Activated T-cell treated with anti-CD3 and anti-CD28 coated beads, Interleukin-2, amount 50 U/mL, for 24 hours (primary cell): ENCODE data around the gene LECT2.

Experiments used
- DNase-seq: peaks from one replicate; pipeline ENCODE4 v3.0.0-alpha.2; 2020
- H3K27ac Mint-ChIP-seq: 2 replicates; pipeline ENCODE4 v1.8.0; 2020; ENCODE audit warnings: mild to moderate bottlenecking, mixed read lengths
- H3K27me3 Mint-ChIP-seq: 2 replicates; pipeline ENCODE4 v1.8.0; 2020; ENCODE audit warnings: mixed read lengths
- H3K36me3 Mint-ChIP-seq: 2 replicates; pipeline ENCODE4 v1.8.0; 2020; ENCODE audit warnings: low read depth, mixed read lengths
- H3K4me1 Mint-ChIP-seq: 2 replicates; pipeline ENCODE4 v1.8.0; 2020; ENCODE audit warnings: low read depth, mixed read lengths
- H3K4me3 Mint-ChIP-seq: 2 replicates; pipeline ENCODE4 v1.8.0; 2020; ENCODE audit warnings: mild to moderate bottlenecking, moderate library complexity, mixed read lengths
- H3K9me3 Mint-ChIP-seq: 2 replicates; pipeline ENCODE4 v1.8.0; 2020; ENCODE audit warnings: mixed read lengths

LECT2 gene

DNA sequence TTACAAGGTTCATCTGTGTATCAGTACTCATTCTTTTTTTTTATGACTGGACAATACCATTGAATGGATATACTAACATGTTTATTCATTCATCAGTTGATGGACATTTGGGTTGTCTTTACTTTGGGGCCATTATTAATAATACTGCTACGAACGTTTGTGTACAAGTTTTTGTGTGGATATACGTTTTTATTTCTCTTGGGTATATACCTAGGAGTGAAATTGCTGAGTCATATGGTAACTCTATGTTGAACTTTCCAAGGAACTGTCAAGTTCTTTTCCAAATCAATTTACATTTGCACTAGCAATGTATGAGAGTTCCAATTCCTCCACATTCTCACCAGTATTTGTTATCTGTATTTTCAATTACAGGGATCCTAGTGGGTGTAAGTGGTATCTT is 12.0 kb upstream of the LECT2 start:
- no peak for DNase-seq
- H3K36me3 Mint-ChIP-seq, result no peaks in the 10 kb centered on the region
- peaks cover 16% of the 10 kb centered on the region for H3K27me3 Mint-ChIP-seq
- peaks cover 4% of the 10 kb centered on the region for H3K9me3 Mint-ChIP-seq
- H3K4me1 Mint-ChIP-seq, result no peaks in the 10 kb centered on the region
- no peak overlapping the region for H3K4me3 Mint-ChIP-seq
- H3K27ac Mint-ChIP-seq, result no peak overlapping the region

- Mint-ChIP-seq H3K9me3 (peaks cover 2% of the 10 kb centered on the region), H3K36me3 (no peaks in the 10 kb centered on the region), H3K4me3 (no peak overlapping the region), H3K27me3 (peaks cover 11% of the 10 kb centered on the region), H3K4me1 (no peaks in the 10 kb centered on the region), H3K27ac (no peak overlapping the region)
- no peak for DNase-seq
Observed at GRCh38 chr5:135966165-135966564, 11.4 kb upstream of the LECT2 start.

DNA sequence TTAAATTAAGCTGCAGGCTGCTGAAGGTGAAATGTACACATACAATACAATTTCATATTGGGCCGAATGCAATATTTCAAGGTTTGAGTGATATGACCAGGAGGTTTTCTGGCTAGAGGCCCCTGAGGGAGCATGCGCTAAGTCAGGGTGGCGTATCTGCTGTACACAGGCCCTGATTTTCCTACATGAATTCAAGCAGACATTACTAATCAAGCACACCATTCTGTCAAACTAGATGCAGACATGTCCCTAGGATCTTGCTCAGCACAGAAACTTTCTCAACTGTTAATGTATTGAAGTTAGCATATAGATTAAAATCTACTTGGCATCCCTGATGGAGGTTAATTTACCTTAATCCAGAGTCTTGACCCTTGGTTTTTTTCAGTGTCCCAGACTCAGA is 10.7 kb upstream of the LECT2 start:
- Mint-ChIP-seq H3K4me1 (no peaks in the 10 kb centered on the region), H3K4me3 (no peak overlapping the region), H3K27me3 (peaks cover 7% of the 10 kb centered on the region), H3K9me3 (no peaks in the 10 kb centered on the region), H3K36me3 (no peaks in the 10 kb centered on the region), H3K27ac (no peak overlapping the region)
- DNase-seq, result no peak

DNA sequence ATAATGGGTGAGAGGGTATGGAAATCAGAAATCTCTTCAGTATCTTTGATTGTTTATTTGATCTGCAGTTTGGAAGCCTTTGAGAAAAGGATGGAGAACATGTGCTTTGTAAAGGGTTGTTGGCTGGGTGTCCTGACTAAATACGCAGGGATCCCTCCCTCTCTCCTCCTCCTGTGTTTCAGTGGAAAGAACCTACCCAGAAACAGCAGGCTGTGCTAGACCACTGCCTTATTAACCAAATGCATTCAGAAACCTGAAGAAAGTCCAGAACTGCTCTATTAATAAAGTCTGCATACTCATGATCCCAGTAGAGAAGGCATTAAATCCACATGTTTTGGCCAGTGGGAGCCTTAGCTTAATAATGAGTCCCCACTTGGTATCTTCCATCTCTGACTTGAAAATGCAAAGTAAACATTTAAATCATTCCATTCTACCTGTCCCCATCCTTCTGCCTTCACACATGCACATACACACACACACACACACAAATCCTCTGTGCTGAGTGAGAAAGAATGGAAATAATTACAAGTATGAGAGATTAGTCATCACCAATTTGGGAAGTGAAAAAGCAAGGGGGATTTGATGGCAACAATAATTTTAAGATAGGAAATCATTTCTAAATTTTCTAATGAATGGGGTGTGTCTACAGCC is 10.0 kb upstream of the LECT2 start:
- Mint-ChIP-seq H3K27me3 (peaks cover 8% of the 10 kb centered on the region), H3K4me1 (no peaks in the 10 kb centered on the region), H3K9me3 (no peaks in the 10 kb centered on the region), H3K36me3 (no peaks in the 10 kb centered on the region), H3K4me3 (no peak overlapping the region), H3K27ac (no peak overlapping the region)
- DNase-seq, result no peak

DNA sequence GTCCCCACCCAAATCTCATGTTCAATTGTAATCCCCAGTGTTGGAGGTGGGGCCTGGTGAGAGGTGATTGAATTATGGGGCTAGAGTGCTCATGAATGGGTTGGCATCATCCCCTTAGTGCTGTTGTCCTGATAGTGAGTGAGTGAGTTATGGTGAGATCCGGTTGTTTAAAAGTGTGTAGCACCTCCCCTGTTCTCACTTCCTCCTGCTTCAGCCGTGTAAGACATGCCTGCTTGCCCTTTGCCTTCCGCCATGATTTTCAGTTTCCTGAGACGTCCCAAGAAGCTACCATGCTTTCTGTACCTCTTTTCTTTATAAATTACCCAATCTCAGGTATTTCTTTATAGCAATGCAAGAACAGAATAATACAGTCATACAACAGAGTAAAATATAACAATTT is 742 bp upstream of the LECT2 start:
- Mint-ChIP-seq H3K4me1 (no peaks in the 10 kb centered on the region), H3K9me3 (no peaks in the 10 kb centered on the region), H3K36me3 (no peaks in the 10 kb centered on the region), H3K27ac (no peak overlapping the region), H3K27me3 (peaks cover 48% of the 10 kb centered on the region), H3K4me3 (no peak overlapping the region)
- DNase-seq, result no peak

DNA sequence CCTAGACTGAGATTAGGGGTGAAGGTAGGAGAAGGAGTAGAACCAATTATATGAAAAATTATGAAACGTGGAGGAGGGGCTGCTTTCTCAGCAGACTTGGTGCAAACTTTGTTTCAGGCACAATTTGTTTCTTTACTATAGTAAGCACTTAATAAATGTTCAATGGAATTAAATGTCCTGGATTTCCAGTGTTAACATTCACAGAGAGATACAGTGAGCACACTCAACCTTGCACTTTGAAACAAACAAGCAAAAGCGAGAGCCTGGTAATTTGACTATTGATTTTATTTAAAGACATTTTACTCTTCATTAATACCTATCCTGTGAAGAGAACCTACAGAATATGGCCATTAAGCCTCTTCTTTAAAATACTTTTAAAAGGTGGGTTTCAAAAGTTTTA is 933 bp downstream of the LECT2 start:
- H3K36me3 Mint-ChIP-seq, result no peaks in the 10 kb centered on the region
- H3K27ac Mint-ChIP-seq, result no peak overlapping the region
- no peaks in the 10 kb centered on the region for H3K9me3 Mint-ChIP-seq
- DNase-seq, result no peak
- peaks cover 41% of the 10 kb centered on the region for H3K27me3 Mint-ChIP-seq
- no peak overlapping the region for H3K4me3 Mint-ChIP-seq
- no peaks in the 10 kb centered on the region for H3K4me1 Mint-ChIP-seq

DNA sequence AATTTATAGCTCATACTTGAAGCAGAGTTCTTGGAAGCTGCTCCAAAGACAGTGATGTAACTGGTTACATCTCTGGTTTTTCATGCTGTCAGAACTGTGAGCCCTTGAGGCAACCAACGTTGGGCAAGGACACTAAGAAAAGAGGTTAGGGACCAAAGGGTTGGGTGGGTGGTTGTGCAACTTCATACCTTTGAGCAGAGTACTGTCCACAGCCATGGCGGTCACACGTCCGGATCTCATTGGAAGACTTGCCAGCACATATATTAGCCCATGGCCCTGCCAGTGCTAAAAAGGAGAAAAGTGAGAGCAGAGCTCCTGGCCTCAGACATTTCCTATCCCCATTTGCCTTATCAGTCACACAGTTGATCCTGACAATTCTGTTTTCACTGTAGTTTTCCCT is 2.1 kb downstream of the LECT2 start:
- Mint-ChIP-seq H3K9me3 (no peaks in the 10 kb centered on the region), H3K27ac (no peak overlapping the region), H3K4me1 (no peaks in the 10 kb centered on the region), H3K27me3 (peaks cover 45% of the 10 kb centered on the region), H3K4me3 (no peak overlapping the region), H3K36me3 (no peaks in the 10 kb centered on the region)
- no peak for DNase-seq

- no peak for DNase-seq
- no peak overlapping the region for H3K27ac Mint-ChIP-seq
- H3K4me3 Mint-ChIP-seq, result no peak overlapping the region
- no peaks in the 10 kb centered on the region for H3K4me1 Mint-ChIP-seq
- H3K9me3 Mint-ChIP-seq, result no peaks in the 10 kb centered on the region
- peaks cover 42% of the 10 kb centered on the region for H3K27me3 Mint-ChIP-seq
- no peaks in the 10 kb centered on the region for H3K36me3 Mint-ChIP-seq
Observed at GRCh38 chr5:135951807-135952206, 3.0 kb downstream of the LECT2 start.

DNA sequence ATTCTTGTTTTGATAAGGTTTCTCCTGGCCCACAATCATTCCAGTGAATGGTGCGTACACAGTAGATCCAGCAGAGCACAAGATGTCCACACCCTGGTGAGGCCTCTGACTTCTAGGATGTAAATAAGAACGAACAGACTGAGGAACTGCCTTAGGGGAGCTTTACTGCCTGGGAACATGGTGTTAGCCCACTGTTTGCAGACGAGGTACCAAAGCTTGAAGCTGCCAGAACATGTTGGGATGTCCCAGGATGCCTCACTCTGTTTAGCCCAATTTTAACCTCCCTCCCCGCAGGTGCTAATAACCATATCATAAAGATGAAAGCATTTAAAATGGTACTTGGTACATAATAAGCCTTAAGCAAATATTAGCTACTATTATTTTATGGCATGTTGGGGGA is 3.5 kb downstream of the LECT2 start:
- no peaks in the 10 kb centered on the region for H3K4me1 Mint-ChIP-seq
- no peak overlapping the region for H3K27ac Mint-ChIP-seq
- H3K27me3 Mint-ChIP-seq, result peaks cover 42% of the 10 kb centered on the region
- H3K36me3 Mint-ChIP-seq, result no peaks in the 10 kb centered on the region
- H3K9me3 Mint-ChIP-seq, result no peaks in the 10 kb centered on the region
- no peak overlapping the region for H3K4me3 Mint-ChIP-seq
- DNase-seq, result no peak

GRCh38 chr5:135950611-135951010 is 4.2 kb downstream of the LECT2 start:
- DNase-seq, result no peak
- Mint-ChIP-seq H3K36me3 (no peaks in the 10 kb centered on the region), H3K27me3 (peaks cover 41% of the 10 kb centered on the region), H3K4me3 (no peak overlapping the region), H3K4me1 (no peaks in the 10 kb centered on the region), H3K27ac (no peak overlapping the region), H3K9me3 (no peaks in the 10 kb centered on the region)

DNA sequence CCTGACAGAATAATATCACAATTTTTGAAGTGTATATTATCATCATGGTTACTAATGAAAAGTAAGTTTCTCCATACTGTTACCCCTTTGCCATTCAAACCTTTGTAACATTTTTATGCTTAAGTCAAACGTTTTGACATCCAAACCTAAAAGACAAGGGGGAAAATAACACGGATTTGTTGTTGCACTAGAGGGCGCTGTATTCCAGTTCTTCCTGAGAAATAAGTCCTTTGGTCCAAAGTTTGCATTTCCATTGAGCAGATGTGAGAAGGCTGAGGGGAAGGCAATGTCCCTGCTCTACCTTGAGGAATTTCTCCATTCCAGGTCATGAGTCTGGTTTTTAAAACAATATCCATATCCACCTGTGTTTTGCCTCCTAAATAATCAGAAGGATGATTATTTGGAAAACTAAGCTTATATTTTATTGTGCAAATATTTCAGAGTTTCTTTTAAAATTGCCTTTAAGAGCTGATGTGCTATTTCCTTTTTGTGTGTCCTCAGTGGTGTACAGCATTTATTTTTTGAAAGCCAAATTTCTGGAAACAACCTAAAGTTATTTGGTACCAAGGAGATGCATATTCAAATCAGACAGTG is 9.7 kb downstream of the LECT2 start:
- Mint-ChIP-seq H3K27ac (no peak overlapping the region), H3K27me3 (peaks cover 27% of the 10 kb centered on the region), H3K9me3 (no peaks in the 10 kb centered on the region), H3K4me1 (no peaks in the 10 kb centered on the region), H3K4me3 (no peak overlapping the region), H3K36me3 (no peaks in the 10 kb centered on the region)
- no peak for DNase-seq

DNA sequence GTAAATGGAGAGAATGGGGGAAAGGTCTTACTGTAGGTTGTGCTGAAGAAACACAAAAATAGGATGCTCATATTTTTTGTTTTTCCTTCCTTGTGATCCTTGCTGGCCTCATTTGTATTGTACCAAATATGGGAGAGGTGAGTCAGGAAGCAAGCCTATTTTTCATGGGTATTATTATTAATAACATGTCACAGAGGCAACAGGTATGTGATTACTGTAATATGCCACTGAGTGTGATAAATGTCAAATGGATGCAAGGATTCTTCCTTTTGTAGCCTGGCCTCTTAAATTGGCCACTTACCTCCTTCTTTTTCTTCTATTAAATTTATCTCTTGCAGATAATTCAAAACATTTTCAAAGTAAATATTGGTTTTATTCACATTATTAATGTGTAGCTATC is 10.2 kb downstream of the LECT2 start:
- Mint-ChIP-seq H3K27ac (no peak overlapping the region), H3K4me3 (no peak overlapping the region), H3K27me3 (peaks cover 29% of the 10 kb centered on the region), H3K9me3 (no peaks in the 10 kb centered on the region), H3K4me1 (no peaks in the 10 kb centered on the region), H3K36me3 (no peaks in the 10 kb centered on the region)
- DNase-seq, result no peak

- Mint-ChIP-seq H3K36me3 (no peaks in the 10 kb centered on the region), H3K4me3 (no peak overlapping the region), H3K4me1 (no peaks in the 10 kb centered on the region), H3K27ac (no peak overlapping the region), H3K9me3 (no peaks in the 10 kb centered on the region), H3K27me3 (peaks cover 27% of the 10 kb centered on the region)
- DNase-seq, result no peak
Observed at GRCh38 chr5:135942202-135942771, 12.5 kb downstream of the LECT2 start.

GRCh38 chr5:135941711-135942110 is 13.1 kb downstream of the LECT2 start:
- Mint-ChIP-seq H3K4me1 (no peaks in the 10 kb centered on the region), H3K36me3 (no peaks in the 10 kb centered on the region), H3K27me3 (peaks cover 29% of the 10 kb centered on the region), H3K27ac (no peak overlapping the region), H3K9me3 (no peaks in the 10 kb centered on the region), H3K4me3 (no peak overlapping the region)
- DNase-seq, result no peak

DNA sequence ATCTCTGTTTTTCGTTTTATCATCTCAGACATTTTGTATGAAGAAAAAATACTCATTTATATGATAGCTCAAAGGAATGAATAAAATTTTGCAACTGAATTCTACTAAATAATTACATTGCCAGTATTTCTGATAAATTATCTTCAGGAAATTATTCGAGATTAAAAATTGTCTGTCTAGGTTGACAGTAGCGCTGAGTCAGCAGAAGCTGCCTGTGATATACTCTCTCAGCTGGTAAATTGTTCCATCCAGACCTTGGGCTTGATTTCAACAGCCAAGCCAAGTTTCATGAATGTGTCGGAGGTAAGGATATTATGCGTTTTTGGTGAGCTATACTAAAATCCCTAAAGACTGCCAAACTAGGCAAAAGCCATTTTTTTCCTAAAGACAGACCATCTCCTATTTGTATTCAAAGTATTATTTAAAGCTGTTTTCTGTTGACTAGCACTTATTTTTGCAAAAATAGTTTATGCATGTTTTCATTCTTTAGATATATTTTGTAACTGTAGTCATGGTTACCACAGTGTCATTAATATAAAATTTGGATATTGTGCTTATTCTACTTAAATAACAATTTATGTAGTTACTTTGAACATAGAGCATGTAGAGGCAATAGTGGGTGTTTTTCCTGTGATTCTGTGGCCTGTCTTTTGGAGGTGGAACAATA is 17.4 kb downstream of the LECT2 start:
- H3K4me1 Mint-ChIP-seq, result no peaks in the 10 kb centered on the region
- H3K9me3 Mint-ChIP-seq, result no peaks in the 10 kb centered on the region
- no peak overlapping the region for H3K27ac Mint-ChIP-seq
- no peak overlapping the region for H3K4me3 Mint-ChIP-seq
- H3K36me3 Mint-ChIP-seq, result no peaks in the 10 kb centered on the region
- H3K27me3 Mint-ChIP-seq, result peaks cover 22% of the 10 kb centered on the region
- DNase-seq, result no peak
